Ovary (tissue), 9 donors: ENCODE results near the gene NT5DC2. TPM values are rescaled to one million over a fixed set of nuclear protein-coding genes. Genes with fewer than 3 reads are reported as not detected.

Source experiments
- DNase-seq, 5 donors: peaks; one replicate each; pipeline ENCODE4 v3.0.0-alpha.2; 2019 to 2020
- H3K27ac ChIP-seq, 2 donors: fragments of 200-600 bp; one replicate each; pipeline versions ENCODE4 v1.5.1 to v1.8.0; 2019 to 2022
- H3K27me3 ChIP-seq: fragments of 200-600 bp; one replicate; pipeline ENCODE4 v1.8.0; 2022
- H3K36me3 ChIP-seq: fragments of 200-600 bp; sonication (generic); one replicate; pipeline ENCODE4 v1.5.1; 2019
- H3K4me1 ChIP-seq: one replicate; pipeline ENCODE4 v1.8.1; 2013; ENCODE audit warnings: mild to moderate bottlenecking, moderate library complexity; ENCODE audit not compliant: insufficient read depth
- H3K4me3 ChIP-seq: fragments of 200-600 bp; sonication (generic); one replicate; pipeline ENCODE4 v1.5.1; 2017
- H3K9me3 ChIP-seq, 2 donors: fragments of 200-600 bp in 1 of 2; sonication (generic) in 1 of 2; one replicate each; pipeline versions ENCODE4 v1.5.1 to v1.8.1; 2013 to 2019; ENCODE audit warnings: mild to moderate bottlenecking in 1 of 2, moderate library complexity in 1 of 2
- CTCF ChIP-seq, 3 donors: fragments of 450-650 bp in 2 of 3; fragments of 200-600 bp in 1 of 3; IDR thresholded peaks; one replicate each; pipeline versions ENCODE4 v1.5.1 to v1.8.0; 2016 to 2022; ENCODE audit warnings: antibody characterized with exemption in 3 of 3, mild to moderate bottlenecking in 1 of 3
- EP300 ChIP-seq: sonication (generic); formaldehyde crosslinking; IDR thresholded peaks from one replicate; pipeline ENCODE4 v1.6.1; 2017; ENCODE audit warnings: antibody characterized with exemption
- POLR2A ChIP-seq: fragments of 450-650 bp; IDR thresholded peaks from one replicate; pipeline ENCODE4 v1.6.1; 2017; ENCODE audit warnings: antibody characterized with exemption, mild to moderate bottlenecking, moderate library complexity
- WGBS, 3 donors: extraction: QIAGEN DNeasy Blood & Tissue Kit in 1 of 3; methylation state at CpG; one replicate each; pipeline versions ENCODE4 v1.1.5 to v1.1.7; 2013 to 2017; 5-methylcytosine and 5-hydroxymethylcytosine counted together
- intact Hi-C, 4 donors: fragments of 100-400 bp; cut with DNase I; formaldehyde crosslinking; loops; one replicate each; pipeline versions ENCODE4 v1.11.0 to v1.15.1; 2022 to 2023
- polyA plus RNA-seq, 2 donors: library from polyadenylated mRNA; stranded (reverse); fragments of 200-250 nt in 1 of 2; fragments of 350-450 nt in 1 of 2; fragmentation: Illumina TruSeq in 1 of 2; extraction: RNeasy Lipid Tissue Mini Kit (QIAGEN cat#74804) in 1 of 2; gene quantifications; one replicate each; pipeline ENCODE4 v1.2.3, GENCODE V29; 2013 to 2014
- total RNA-seq, 7 donors: library from RNA; depleted of rRNA in 2 of 7; stranded (reverse); fragments of >200 nt in 2 of 7; fragmentation: NEBNext Ultra II Directional in 3 of 7; extraction: Animal tissue kit (Norgen Biotek cat#: 25700) in 3 of 7; gene quantifications; one replicate each; pipeline versions ENCODE4 v1.1.0 to v1.2.4, GENCODE V29; 2016 to 2023
- donor health status: DM: no; HTN: no; CAD: no; lungs with moderate emphysema.
- donor health status: DM: no; HTN: no; CAD: no.
- donor health status: Bipolar disorder and iron deficiency.
- donor health status: DM: yes; HTN: yes; CAD: no.
- donor health status: DM: no; HTN: no; CAD: no.
- donor health status: DM: yes; HTN: yes; CAD: no.

Gene NT5DC2
- total and polyA plus RNA-seq, 9 donors: 19.6 to 129 (median 51.9) TPM

GRCh38 chr3:52523386-52524257 lies 10.0 kb downstream of the NT5DC2 start:
- no peaks in the 10 kb centered on the region for H3K9me3 ChIP-seq
- 91 to 95% (median 92%) methylated on average over 26 of the region's 26 CpGs for WGBS, 3 donors
- intact Hi-C loops: no loop called here
- peak in 2 of 5 donors; percentile 19 to 33 for DNase-seq
- H3K27me3 ChIP-seq: no peaks in the 10 kb centered on the region
- H3K36me3 ChIP-seq: no peaks in the 10 kb centered on the region
- H3K4me3 ChIP-seq: no peak overlapping the region
- TF ChIP-seq EP300 (no peak), CTCF (IDR thresholded peaks at IDR 0.05) (no peak), POLR2A (no peak)
- peaks cover 8% of the 10 kb centered on the region for H3K4me1 ChIP-seq
- H3K27ac ChIP-seq: no peak overlapping the region

GRCh38 chr3:52522651-52523251 lies 10.9 kb downstream of the NT5DC2 start:
- Histone ChIP-seq H3K4me3 (no peak overlapping the region), H3K27me3 (no peaks in the 10 kb centered on the region), H3K4me1 (peaks cover 11% of the 10 kb centered on the region), H3K36me3 (no peaks in the 10 kb centered on the region), H3K9me3 (no peaks in the 10 kb centered on the region), H3K27ac (no peak overlapping the region)
- intact Hi-C loops: no loop called here
- 88 to 90% (median 88%) methylated on average over 14 of the region's 14 CpGs for WGBS, 3 donors
- peak in 2 of 5 donors; percentile 18 to 28 for DNase-seq
- no peak for TF ChIP-seq EP300
- no peak for TF ChIP-seq POLR2A
- no peak for TF ChIP-seq CTCF (IDR thresholded peaks at IDR 0.05)

DNA sequence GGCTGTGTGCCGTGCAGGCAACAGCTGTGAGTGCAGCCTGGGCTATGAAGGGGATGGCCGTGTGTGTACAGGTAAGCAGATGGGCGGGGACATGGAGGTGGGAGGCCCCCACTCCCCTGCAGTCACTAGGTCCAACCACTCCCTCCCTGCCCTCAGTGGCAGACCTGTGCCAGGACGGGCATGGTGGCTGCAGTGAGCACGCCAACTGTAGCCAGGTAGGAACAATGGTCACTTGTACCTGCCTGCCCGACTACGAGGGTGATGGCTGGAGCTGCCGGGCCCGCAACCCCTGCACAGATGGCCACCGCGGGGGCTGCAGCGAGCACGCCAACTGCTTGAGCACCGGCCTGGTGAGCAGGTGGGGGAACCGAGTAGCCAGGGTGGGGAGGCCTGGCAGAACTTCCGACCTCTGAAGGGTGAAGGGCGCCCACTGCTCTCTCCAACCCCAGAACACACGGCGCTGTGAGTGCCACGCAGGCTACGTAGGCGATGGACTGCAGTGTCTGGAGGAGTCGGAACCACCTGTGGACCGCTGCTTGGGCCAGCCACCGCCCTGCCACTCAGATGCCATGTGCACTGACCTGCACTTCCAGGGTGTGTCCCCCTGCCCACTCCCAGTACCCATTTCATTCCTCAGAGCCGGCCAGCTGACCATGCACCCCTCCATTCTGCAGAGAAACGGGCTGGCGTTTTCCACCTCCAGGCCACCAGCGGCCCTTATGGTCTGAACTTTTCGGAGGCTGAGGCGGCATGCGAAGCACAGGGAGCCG lies 11.6 kb downstream of the NT5DC2 start:
- Histone ChIP-seq H3K4me3 (no peak overlapping the region), H3K4me1 (peaks cover 9% of the 10 kb centered on the region), H3K9me3 (no peaks in the 10 kb centered on the region), H3K27me3 (no peaks in the 10 kb centered on the region), H3K36me3 (no peaks in the 10 kb centered on the region), H3K27ac (no peak overlapping the region)
- no peak for TF ChIP-seq EP300
- TF ChIP-seq POLR2A: no peak
- no peak for TF ChIP-seq CTCF (IDR thresholded peaks at IDR 0.05)
- DNase-seq: peak in 1 of 5 donors; percentile 19
- intact Hi-C loops: no loop called here
- WGBS, 3 donors: 91 to 95% (median 91%) methylated on average over 23 to 33 of the region's 33 CpGs

DNA sequence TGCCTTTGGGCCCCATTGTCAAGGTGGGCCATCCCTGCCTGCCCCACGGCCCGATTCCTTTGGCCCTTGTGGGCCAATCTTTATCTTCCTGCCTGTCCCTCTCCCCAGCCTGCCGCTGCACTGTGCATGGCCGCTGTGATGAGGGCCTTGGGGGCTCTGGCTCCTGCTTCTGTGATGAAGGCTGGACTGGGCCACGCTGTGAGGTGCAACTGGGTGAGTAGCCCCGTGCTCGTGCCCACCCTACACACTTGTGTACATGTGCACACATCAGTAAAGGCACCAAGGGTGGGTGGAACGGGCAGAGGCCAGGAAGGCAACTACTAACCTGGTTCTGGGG lies 12.2 kb downstream of the NT5DC2 start:
- H3K4me3 ChIP-seq: no peak overlapping the region
- TF ChIP-seq POLR2A (no peak), CTCF (IDR thresholded peaks at IDR 0.05) (no peak), EP300 (no peak)
- DNase-seq: no peak
- H3K27ac ChIP-seq: no peak overlapping the region
- peaks cover 7% of the 10 kb centered on the region for H3K4me1 ChIP-seq
- WGBS, 3 donors: 86 to 90% (median 87%) methylated on average over 6 to 8 of the region's 8 CpGs
- intact Hi-C loops: no loop called here
- no peaks in the 10 kb centered on the region for H3K36me3 ChIP-seq
- no peaks in the 10 kb centered on the region for H3K27me3 ChIP-seq
- H3K9me3 ChIP-seq: no peaks in the 10 kb centered on the region
